SK-N-SH (cell line): ENCODE data around the gene RBM20.
A peak's percentile ranks its signal among the peaks of the same experiment; 100 is the strongest.

Source experiments
- CTCF ChIP-seq: fragments of 200-600 bp; sonication (generic); IDR thresholded peaks from 2 replicates; pipeline ENCODE4 v1.6.1; 2017; ENCODE audit warnings: antibody characterized with exemption, mild to moderate bottlenecking, moderate library complexity
- NRF1 ChIP-seq: IDR thresholded peaks from 2 replicates; pipeline ENCODE4 v1.6.1; 2012; ENCODE audit warnings: low read depth, mild to moderate bottlenecking, low read length
- RXRA ChIP-seq: IDR thresholded peaks from 2 replicates; pipeline ENCODE4 v1.4.0; 2012; ENCODE audit warnings: low read depth, mild to moderate bottlenecking, borderline replicate concordance
- SMC3 ChIP-seq: IDR thresholded peaks from 2 replicates; pipeline ENCODE4 v1.6.1; 2012; ENCODE audit warnings: low read depth, low read length, improper control_type of control experiment
- YY1 ChIP-seq: IDR thresholded peaks from 2 replicates; pipeline ENCODE4 v1.4.0; 2012; ENCODE audit warnings: low read depth, mild to moderate bottlenecking
- TF ChIP-seq, protein P1 (sequence below): IDR thresholded peaks from 2 replicates; pipeline ENCODE4 v1.6.1; 2012; ENCODE audit warnings: mild to moderate bottlenecking, low read depth, low read length, moderate library complexity

DNA sequence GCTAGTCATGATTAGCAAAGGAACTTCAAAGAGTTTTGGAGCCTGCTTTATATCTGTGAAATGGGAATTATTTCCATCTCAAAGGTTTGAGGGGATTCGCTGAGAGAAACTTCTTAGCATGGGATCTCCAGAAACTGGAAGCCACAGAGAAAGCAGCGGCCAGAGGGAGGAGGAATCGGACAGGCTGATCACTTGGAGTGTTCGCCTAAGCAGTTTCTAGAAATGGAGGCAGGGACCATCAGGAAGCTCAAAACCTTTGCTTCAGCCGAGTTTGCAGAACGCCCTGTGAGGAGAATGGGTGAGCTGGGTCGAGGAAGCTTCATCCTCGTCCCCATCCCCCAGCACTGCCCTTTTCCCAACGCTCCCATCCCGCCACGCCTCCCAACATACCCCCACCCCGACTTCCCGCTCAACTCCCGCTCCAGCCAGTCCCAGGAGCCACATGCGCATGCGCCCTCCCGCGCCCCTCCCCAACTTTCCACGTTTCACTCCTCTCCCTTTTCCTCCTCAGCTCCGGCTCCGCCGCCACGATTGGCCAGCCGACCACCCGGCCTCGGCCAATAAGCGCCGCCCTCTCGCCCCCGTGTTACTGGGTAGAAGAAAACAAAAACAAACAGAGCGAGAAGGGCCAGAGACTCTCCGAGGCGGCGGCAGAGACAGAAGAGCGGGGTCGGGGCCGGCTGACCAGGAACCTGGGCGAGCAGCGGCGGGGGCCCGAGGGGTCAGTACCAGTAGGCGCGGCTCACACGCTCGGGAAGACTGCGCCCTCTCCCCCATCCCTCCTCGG is 227.4 kb downstream of the RBM20 start, which contains the start of gene PDCD4:
- TF ChIP-seq, protein P1, sequence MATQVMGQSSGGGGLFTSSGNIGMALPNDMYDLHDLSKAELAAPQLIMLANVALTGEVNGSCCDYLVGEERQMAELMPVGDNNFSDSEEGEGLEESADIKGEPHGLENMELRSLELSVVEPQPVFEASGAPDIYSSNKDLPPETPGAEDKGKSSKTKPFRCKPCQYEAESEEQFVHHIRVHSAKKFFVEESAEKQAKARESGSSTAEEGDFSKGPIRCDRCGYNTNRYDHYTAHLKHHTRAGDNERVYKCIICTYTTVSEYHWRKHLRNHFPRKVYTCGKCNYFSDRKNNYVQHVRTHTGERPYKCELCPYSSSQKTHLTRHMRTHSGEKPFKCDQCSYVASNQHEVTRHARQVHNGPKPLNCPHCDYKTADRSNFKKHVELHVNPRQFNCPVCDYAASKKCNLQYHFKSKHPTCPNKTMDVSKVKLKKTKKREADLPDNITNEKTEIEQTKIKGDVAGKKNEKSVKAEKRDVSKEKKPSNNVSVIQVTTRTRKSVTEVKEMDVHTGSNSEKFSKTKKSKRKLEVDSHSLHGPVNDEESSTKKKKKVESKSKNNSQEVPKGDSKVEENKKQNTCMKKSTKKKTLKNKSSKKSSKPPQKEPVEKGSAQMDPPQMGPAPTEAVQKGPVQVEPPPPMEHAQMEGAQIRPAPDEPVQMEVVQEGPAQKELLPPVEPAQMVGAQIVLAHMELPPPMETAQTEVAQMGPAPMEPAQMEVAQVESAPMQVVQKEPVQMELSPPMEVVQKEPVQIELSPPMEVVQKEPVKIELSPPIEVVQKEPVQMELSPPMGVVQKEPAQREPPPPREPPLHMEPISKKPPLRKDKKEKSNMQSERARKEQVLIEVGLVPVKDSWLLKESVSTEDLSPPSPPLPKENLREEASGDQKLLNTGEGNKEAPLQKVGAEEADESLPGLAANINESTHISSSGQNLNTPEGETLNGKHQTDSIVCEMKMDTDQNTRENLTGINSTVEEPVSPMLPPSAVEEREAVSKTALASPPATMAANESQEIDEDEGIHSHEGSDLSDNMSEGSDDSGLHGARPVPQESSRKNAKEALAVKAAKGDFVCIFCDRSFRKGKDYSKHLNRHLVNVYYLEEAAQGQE, result no peak
- peak; percentile 84 for TF ChIP-seq NRF1
- no peak for TF ChIP-seq CTCF
- TF ChIP-seq YY1, result 0 out of 2 replicates have a peak, but pooled peaks have one; percentile 36
- TF ChIP-seq RXRA, result no peak
- no peak for TF ChIP-seq SMC3
